ENCODE data around the gene NLRP6.

- TF ChIP-seq CTCF (conservative IDR thresholded peaks at IDR 0.05; ENCODE audit: low read depth, low read length) = no peak
- TF ChIP-seq NFE2L2 (IDR thresholded peaks at IDR 0.05; ENCODE audit: low read depth, low read length) = no peak
- TF ChIP-seq POLR2A (IDR thresholded peaks at IDR 0.05; ENCODE audit: low read depth, low read length) = no peak
- no peak for TF ChIP-seq CEBPB (IDR thresholded peaks at IDR 0.05; ENCODE audit: low read depth, low read length)
Observed at GRCh38 chr11:250274-250673, 27.9 kb upstream of the NLRP6 start.
